ENCODE data around the gene LPIN3.

Gene LPIN3

GRCh38 chr20:41340327-41341055 is at the start of gene LPIN3:
Gene LPIN3, plus strand, starts transcription at chr20:41340821. Its CDS starts 4,983 bp downstream, at chr20:41345804.
- Histone ChIP-seq H3K4me3 (ENCODE audit: low read depth, low read length) (peak within 1 kb of the TSS; percentile 39), H3K27ac (peak within 1 kb of the TSS; percentile 44)

GRCh38 chr20:41293269-41294037 is 47.2 kb upstream of the LPIN3 start:
- Histone ChIP-seq H3K4me3 (ENCODE audit: low read depth, low read length) (no peak overlapping the region), H3K27ac (no peak overlapping the region), H3K36me3 (no peaks in the 10 kb centered on the region), H3K9me3 (ENCODE audit: severe bottlenecking) (no peaks in the 10 kb centered on the region), H3K27me3 (ENCODE audit: insufficient read depth, low read depth, severe bottlenecking) (no peaks in the 10 kb centered on the region)
- no peak for DNase-seq
- TF ChIP-seq, protein P1, sequence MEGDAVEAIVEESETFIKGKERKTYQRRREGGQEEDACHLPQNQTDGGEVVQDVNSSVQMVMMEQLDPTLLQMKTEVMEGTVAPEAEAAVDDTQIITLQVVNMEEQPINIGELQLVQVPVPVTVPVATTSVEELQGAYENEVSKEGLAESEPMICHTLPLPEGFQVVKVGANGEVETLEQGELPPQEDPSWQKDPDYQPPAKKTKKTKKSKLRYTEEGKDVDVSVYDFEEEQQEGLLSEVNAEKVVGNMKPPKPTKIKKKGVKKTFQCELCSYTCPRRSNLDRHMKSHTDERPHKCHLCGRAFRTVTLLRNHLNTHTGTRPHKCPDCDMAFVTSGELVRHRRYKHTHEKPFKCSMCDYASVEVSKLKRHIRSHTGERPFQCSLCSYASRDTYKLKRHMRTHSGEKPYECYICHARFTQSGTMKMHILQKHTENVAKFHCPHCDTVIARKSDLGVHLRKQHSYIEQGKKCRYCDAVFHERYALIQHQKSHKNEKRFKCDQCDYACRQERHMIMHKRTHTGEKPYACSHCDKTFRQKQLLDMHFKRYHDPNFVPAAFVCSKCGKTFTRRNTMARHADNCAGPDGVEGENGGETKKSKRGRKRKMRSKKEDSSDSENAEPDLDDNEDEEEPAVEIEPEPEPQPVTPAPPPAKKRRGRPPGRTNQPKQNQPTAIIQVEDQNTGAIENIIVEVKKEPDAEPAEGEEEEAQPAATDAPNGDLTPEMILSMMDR (IDR thresholded peaks at IDR 0.05; ENCODE audit: low read depth, low read length): no peak

More at GRCh38 chr20:41340327-41341055, at the start of gene LPIN3:
- Histone ChIP-seq H3K27me3 (ENCODE audit: insufficient read depth, low read depth, severe bottlenecking) (no peaks in the 10 kb centered on the region), H3K9me3 (ENCODE audit: severe bottlenecking) (no peaks in the 10 kb centered on the region), H3K36me3 (no peaks in the 10 kb centered on the region)
- DNase-seq: peak; percentile 91
- TF ChIP-seq, protein P1 (IDR thresholded peaks at IDR 0.05; ENCODE audit: low read depth, low read length): peak; percentile 37; the same call in 1 of the 2 replicates

DNA sequence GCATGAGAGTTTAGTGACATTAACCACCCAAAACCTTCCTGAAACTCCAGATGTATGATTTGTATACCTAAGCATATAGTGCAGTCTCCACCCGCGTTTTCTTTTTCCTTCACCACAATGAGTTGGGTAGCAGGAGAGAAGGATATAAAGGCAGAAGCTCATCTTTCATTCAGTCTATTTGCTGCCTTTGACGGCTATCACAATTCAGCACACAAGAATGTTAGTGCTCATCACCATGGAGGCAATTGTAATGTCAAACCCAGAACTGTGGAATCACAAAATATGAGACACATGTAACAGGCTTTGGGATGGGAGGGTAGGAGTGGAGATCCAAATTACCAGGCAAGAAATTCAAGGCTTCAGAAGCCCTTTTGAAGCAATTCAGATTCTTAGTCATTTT is 40.7 kb upstream of the LPIN3 start:
- Histone ChIP-seq H3K27ac (no peak overlapping the region), H3K4me3 (ENCODE audit: low read depth, low read length) (no peak overlapping the region), H3K27me3 (ENCODE audit: insufficient read depth, low read depth, severe bottlenecking) (no peaks in the 10 kb centered on the region), H3K36me3 (no peaks in the 10 kb centered on the region), H3K9me3 (ENCODE audit: severe bottlenecking) (no peaks in the 10 kb centered on the region)
- TF ChIP-seq, protein P1 (IDR thresholded peaks at IDR 0.05; ENCODE audit: low read depth, low read length): no peak
- no peak for DNase-seq

- Histone ChIP-seq H3K27ac (no peak overlapping the region), H3K27me3 (ENCODE audit: insufficient read depth, low read depth, severe bottlenecking) (no peaks in the 10 kb centered on the region), H3K36me3 (no peaks in the 10 kb centered on the region), H3K4me3 (ENCODE audit: low read depth, low read length) (no peak overlapping the region), H3K9me3 (ENCODE audit: severe bottlenecking) (no peaks in the 10 kb centered on the region)
- TF ChIP-seq, protein P1 (IDR thresholded peaks at IDR 0.05; ENCODE audit: low read depth, low read length): no peak
- no peak for DNase-seq
These were observed 40.2 kb upstream of the LPIN3 start for GRCh38 chr20:41300383-41300782.

DNA sequence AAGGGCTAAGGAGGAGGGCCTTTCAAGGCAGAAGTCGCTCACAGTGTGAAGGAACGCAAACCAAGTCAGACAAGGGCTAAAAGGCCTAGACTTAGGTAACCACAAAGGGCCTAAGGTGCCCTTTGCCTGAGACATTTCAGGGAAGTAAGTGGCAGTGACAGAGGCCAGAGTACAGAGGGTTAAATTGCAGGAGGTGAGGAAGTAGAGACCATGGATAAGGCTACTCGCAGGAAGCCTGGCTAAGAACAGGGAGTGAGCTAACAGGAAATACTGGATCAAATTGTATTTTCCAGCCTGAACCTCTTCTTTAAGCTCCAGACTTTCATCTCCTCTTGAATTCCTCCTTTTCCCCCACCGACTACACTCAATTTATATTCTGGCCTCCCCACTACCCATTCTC is 39.7 kb upstream of the LPIN3 start:
- Histone ChIP-seq H3K36me3 (no peaks in the 10 kb centered on the region), H3K4me3 (ENCODE audit: low read depth, low read length) (no peak overlapping the region), H3K27ac (no peak overlapping the region), H3K9me3 (ENCODE audit: severe bottlenecking) (no peaks in the 10 kb centered on the region), H3K27me3 (ENCODE audit: insufficient read depth, low read depth, severe bottlenecking) (no peaks in the 10 kb centered on the region)
- TF ChIP-seq, protein P1 (IDR thresholded peaks at IDR 0.05; ENCODE audit: low read depth, low read length): no peak
- DNase-seq: no peak
